NB4 (cell line): ENCODE measurements around the gene S1PR1.

Experiments
- CTCF ChIP-seq: IDR thresholded peaks from one replicate; pipeline ENCODE4 v1.5.1; 2012; ENCODE audit warnings: low read depth, low read length
- MAX ChIP-seq: IDR thresholded peaks from 2 replicates; pipeline ENCODE4 v1.6.1; 2011; ENCODE audit warnings: low read depth, low read length
- MYC ChIP-seq: IDR thresholded peaks from 2 replicates; pipeline ENCODE4 v1.6.1; 2011; ENCODE audit warnings: low read depth, low read length
- POLR2A ChIP-seq: IDR thresholded peaks from 2 replicates; pipeline ENCODE4 v1.6.1; 2011; ENCODE audit warnings: mild to moderate bottlenecking; ENCODE audit not compliant: insufficient read length; ENCODE audit errors: extremely low read depth

- no peak for TF ChIP-seq CTCF
- TF ChIP-seq POLR2A: no peak
- no peak for TF ChIP-seq MAX
- TF ChIP-seq MYC: no peak
Observed at GRCh38 chr1:101191049-101191448, 45.8 kb upstream of the S1PR1 start.
